AG04450 (cell line): ENCODE measurements around the gene DNM1. TPM values are rescaled to one million over a fixed set of nuclear protein-coding genes. Genes with fewer than 3 reads are reported as not detected.

Experiments
- CTCF ChIA-PET: fragments of 300-600, 350-600 bp; formaldehyde crosslinking; extraction: SDS; loops from one replicate; lab custom pipeline; 2022; ENCODE audit warnings: antibody characterized with exemption, inconsistent platforms; lab: Charles Lee
- POLR2A ChIA-PET: fragments of 350-600 bp; formaldehyde crosslinking; extraction: SDS; loops from one replicate; lab custom pipeline; 2021; ENCODE audit warnings: antibody characterized with exemption, inconsistent platforms; lab: Yijun Ruan, JAX
- DNase-seq: peaks from one replicate; pipeline ENCODE4 v3.0.0-alpha.2; 2011; ENCODE audit warnings: low read depth, low spot score
- H3K27ac ChIP-seq: one replicate; pipeline ENCODE4 v1.5.1; 2012; ENCODE audit warnings: low read depth, low read length, control low read depth
- H3K27me3 ChIP-seq: one replicate; pipeline ENCODE4 v1.6.0; 2012; ENCODE audit warnings: low read length; ENCODE audit not compliant: control insufficient read depth, insufficient read depth
- H3K4me3 ChIP-seq: 2 replicates; pipeline ENCODE4 v1.5.1; 2011; ENCODE audit warnings: mild to moderate bottlenecking, low read depth, low read length, control low read depth
- H3K9me3 ChIP-seq: 2 replicates; pipeline ENCODE4 v1.5.1; 2012; ENCODE audit warnings: low read length; ENCODE audit not compliant: control insufficient read depth, insufficient read depth
- polyA plus RNA-seq: library from polyadenylated mRNA; depleted of rRNA; stranded (reverse); fragments of >200 nt; gene quantifications from 2 replicates; pipeline ENCODE4 v1.2.3, GENCODE V29; 2011
- TF ChIP-seq, protein P1 (sequence below): IDR thresholded peaks from 2 replicates; pipeline ENCODE4 v1.5.1; 2011; ENCODE audit warnings: low read depth, low read length, control low read depth, inconsistent platforms

Gene DNM1
- polyA plus RNA-seq, 1 experiment: 12.0 TPM

DNA sequence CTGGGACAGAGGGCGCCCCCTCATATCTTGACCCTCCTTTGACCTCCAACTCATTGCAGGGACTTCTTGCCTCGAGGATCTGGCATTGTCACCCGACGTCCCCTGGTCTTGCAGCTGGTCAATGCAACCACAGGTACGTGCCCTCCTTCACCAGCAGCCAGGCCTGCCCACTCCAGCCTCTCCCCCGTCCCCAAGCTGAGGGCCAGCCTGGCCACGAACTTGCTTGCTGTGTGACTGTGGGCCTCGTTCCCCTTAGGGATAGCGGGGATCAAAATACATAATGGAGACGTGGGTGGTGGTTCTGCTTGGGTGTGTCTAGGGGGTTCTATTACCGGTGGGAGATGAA lies 15.0 kb downstream of the DNM1 start:
- TF ChIP-seq, protein P1, sequence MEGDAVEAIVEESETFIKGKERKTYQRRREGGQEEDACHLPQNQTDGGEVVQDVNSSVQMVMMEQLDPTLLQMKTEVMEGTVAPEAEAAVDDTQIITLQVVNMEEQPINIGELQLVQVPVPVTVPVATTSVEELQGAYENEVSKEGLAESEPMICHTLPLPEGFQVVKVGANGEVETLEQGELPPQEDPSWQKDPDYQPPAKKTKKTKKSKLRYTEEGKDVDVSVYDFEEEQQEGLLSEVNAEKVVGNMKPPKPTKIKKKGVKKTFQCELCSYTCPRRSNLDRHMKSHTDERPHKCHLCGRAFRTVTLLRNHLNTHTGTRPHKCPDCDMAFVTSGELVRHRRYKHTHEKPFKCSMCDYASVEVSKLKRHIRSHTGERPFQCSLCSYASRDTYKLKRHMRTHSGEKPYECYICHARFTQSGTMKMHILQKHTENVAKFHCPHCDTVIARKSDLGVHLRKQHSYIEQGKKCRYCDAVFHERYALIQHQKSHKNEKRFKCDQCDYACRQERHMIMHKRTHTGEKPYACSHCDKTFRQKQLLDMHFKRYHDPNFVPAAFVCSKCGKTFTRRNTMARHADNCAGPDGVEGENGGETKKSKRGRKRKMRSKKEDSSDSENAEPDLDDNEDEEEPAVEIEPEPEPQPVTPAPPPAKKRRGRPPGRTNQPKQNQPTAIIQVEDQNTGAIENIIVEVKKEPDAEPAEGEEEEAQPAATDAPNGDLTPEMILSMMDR: no peak
- ChIA-PET POLR2A (interaction anchor here (0.6 kb wide), 2 partner anchors 13 to 50 kb away, joined by 3 to 5 read pairs; no protein-coding TSS in a partner anchor), CTCF (no interaction called here)
- H3K27ac ChIP-seq: no peak overlapping the region
- DNase-seq: no peak
- no peaks in the 10 kb centered on the region; the same call in 1 of the 2 replicates for H3K9me3 ChIP-seq
- H3K4me3 ChIP-seq: no peak overlapping the region
- no peaks in the 10 kb centered on the region for H3K27me3 ChIP-seq

DNA sequence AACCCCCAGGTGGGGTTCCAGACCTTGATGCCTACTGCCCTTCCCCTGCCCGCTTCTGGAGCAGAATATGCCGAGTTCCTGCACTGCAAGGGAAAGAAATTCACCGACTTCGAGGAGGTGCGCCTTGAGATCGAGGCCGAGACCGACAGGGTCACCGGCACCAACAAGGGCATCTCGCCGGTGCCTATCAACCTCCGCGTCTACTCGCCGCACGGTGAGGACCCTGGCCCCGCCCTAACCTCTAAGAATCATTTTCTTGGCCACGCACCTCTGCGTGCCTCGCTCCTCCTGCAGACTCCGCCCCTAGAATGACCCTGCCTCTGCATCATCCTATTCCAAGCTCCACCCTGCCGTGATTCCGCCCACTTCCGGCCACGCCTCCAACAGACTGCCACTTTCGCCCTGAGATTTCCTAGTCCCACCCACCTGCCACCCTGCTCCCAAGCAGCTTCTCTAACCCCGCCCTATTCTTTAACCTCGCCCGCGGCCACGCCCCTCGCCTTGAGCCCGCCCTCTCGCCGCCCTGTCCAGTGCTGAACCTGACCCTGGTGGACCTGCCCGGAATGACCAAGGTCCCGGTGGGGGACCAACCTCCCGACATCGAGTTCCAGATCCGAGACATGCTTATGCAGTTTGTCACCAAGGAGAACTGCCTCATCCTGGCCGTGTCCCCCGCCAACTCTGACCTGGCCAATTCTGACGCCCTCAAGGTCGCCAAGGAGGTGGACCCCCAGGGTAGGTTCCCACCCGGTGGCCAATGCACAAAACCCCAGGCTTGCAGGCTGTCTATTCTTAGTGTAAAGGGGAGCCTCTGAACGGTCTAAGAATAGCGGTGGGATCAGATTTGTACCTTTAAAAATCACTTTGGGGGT lies 15.6 kb downstream of the DNM1 start:
- no peaks in the 10 kb centered on the region; the same call in 1 of the 2 replicates for H3K9me3 ChIP-seq
- H3K27me3 ChIP-seq: no peaks in the 10 kb centered on the region
- TF ChIP-seq, protein P1: no peak
- H3K4me3 ChIP-seq: no peak overlapping the region
- CTCF ChIA-PET: no interaction called here
- DNase-seq: no peak
- POLR2A ChIA-PET: interaction anchor here (0.6 kb wide), 2 partner anchors 12 to 49 kb away, joined by 3 to 5 read pairs; no protein-coding TSS in a partner anchor
- no peak overlapping the region for H3K27ac ChIP-seq

DNA sequence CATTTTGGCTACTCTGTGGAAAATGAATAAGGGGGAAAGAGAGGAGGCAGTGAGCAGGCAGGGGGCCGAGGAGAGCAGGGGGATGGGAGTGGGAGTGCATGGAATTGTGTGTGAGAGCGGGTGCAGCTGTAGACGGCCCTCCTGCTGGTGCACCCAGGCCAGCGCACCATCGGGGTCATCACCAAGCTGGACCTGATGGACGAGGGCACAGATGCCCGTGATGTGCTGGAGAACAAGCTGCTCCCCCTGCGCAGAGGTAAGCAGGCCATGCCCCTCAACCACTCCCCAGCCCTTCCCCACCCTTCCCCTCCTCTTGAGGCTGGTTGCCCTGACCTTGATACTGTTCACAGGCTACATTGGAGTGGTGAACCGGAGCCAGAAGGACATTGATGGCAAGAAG lies 16.7 kb downstream of the DNM1 start:
- no peak for DNase-seq
- CTCF ChIA-PET: no interaction called here

DNA sequence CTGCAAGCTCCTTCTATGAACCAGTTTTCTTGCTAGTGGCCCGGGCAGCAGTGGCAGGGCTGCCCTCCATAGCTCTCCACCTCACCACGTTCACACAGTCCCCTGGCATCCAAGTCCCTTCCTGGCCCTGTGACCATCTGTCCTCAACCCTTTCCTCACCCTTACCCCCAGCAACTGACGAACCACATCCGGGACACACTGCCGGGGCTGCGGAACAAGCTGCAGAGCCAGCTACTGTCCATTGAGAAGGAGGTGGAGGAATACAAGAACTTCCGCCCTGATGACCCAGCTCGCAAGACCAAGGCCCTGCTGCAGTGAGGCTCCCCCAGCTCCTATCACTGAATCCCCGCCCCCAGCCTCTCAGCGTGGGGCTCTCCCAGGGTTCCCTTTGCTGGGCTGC lies 18.8 kb downstream of the DNM1 start:
- no peak overlapping the region for H3K4me3 ChIP-seq
- no peaks in the 10 kb centered on the region; the same call in 1 of the 2 replicates for H3K9me3 ChIP-seq
- no peaks in the 10 kb centered on the region for H3K27me3 ChIP-seq
- DNase-seq: no peak
- POLR2A ChIA-PET: interaction anchor here (0.8 kb wide), 1 partner anchor 21 kb away, joined by 3 read pairs; no protein-coding TSS in a partner anchor
- CTCF ChIA-PET: no interaction called here
- no peak overlapping the region for H3K27ac ChIP-seq
- TF ChIP-seq, protein P1: no peak

More for the DNA sequence above, 16.7 kb downstream of the DNM1 start:
- Histone ChIP-seq H3K4me3 (no peak overlapping the region), H3K9me3 (no peaks in the 10 kb centered on the region; the same call in 1 of the 2 replicates), H3K27ac (no peak overlapping the region), H3K27me3 (no peaks in the 10 kb centered on the region)
- TF ChIP-seq, protein P1: no peak
- POLR2A ChIA-PET: no interaction called here
